BE2C (cell line): ENCODE results near the gene NLRC3.

Source experiments
- DNase-seq: peaks from one replicate; pipeline ENCODE4 v3.0.0-alpha.2; 2020
- H3K27me3 ChIP-seq: fragments of 250-450 bp; sonication (Bioruptor Pico); 2 replicates; pipeline ENCODE4 v1.5.1; 2020; ENCODE audit warnings: mild to moderate bottlenecking
- H3K36me3 ChIP-seq: fragments of 250-450 bp; sonication (Bioruptor Pico); 2 replicates; pipeline ENCODE4 v1.5.1; 2020; ENCODE audit warnings: mild to moderate bottlenecking
- H3K4me1 ChIP-seq: fragments of 250-450 bp; sonication (Bioruptor Pico); 2 replicates; pipeline ENCODE4 v1.5.1; 2020
- H3K4me3 ChIP-seq: 2 replicates; pipeline ENCODE4 v1.5.1; 2011; ENCODE audit warnings: low read depth, low read length
- H3K9me3 ChIP-seq: fragments of 250-450 bp; sonication (Bioruptor Pico); 2 replicates; pipeline ENCODE4 v1.5.1; 2020
- CTCF ChIP-seq: IDR thresholded peaks from 2 replicates; pipeline ENCODE4 v1.5.1; 2012; ENCODE audit warnings: mild to moderate bottlenecking, low read depth, low read length

The NLRC3 gene

DNA sequence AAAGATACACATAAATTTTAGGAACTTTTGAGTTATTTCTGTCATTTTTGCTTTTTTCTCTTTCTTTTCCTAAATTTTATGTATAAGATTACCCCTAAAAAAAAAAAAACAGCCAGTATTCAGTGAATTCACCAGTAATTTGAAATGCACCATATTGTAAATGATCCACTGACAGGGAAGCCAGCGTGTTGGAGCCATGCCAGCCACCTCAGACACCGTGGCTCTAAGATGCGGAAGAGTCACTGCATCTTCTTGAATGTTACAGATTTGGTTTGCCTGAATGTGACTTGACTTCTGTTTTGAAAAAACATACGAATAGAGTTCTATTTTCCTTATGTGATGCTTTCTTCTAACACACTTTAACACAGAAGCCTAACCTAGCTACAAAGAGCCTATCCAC, 39.0 kb downstream of the NLRC3 start:
- H3K9me3 ChIP-seq = no peaks in the 10 kb centered on the region
- no peak for DNase-seq
- peaks cover 8% of the 10 kb centered on the region for H3K36me3 ChIP-seq
- H3K27me3 ChIP-seq = no peaks in the 10 kb centered on the region
- H3K4me1 ChIP-seq = no peaks in the 10 kb centered on the region
- TF ChIP-seq CTCF = no peak
- no peak overlapping the region for H3K4me3 ChIP-seq

DNA sequence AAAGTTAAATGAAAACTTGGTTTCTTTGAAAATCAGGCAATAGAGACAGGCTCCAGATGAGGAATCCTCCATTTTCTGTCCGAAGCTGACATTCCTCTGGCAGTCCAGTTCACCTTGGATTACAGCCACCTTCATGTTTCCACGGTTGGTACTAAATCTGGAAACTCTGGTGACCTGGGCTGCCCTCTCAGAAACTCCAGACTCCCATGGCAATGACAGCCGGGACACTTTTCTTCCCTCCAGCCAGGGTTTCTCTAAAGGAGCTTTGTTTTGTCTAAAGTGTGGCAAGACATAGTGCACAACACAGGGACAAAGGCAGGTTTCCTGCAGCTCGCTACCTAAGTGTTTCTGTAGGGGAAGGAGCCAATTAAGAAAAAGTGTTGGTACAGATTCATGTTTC, 40.4 kb downstream of the NLRC3 start:
- Histone ChIP-seq H3K36me3 (peaks cover 11% of the 10 kb centered on the region), H3K27me3 (no peaks in the 10 kb centered on the region), H3K4me3 (no peak overlapping the region), H3K4me1 (no peaks in the 10 kb centered on the region), H3K9me3 (no peaks in the 10 kb centered on the region)
- no peak for TF ChIP-seq CTCF
- no peak for DNase-seq

GRCh38 chr16:3536271-3536731, 40.9 kb downstream of the NLRC3 start:
- no peak overlapping the region for H3K4me3 ChIP-seq
- peaks cover 11% of the 10 kb centered on the region for H3K36me3 ChIP-seq
- DNase-seq = no peak
- H3K27me3 ChIP-seq = no peaks in the 10 kb centered on the region
- no peaks in the 10 kb centered on the region for H3K9me3 ChIP-seq
- no peaks in the 10 kb centered on the region for H3K4me1 ChIP-seq
- TF ChIP-seq CTCF = no peak

DNA sequence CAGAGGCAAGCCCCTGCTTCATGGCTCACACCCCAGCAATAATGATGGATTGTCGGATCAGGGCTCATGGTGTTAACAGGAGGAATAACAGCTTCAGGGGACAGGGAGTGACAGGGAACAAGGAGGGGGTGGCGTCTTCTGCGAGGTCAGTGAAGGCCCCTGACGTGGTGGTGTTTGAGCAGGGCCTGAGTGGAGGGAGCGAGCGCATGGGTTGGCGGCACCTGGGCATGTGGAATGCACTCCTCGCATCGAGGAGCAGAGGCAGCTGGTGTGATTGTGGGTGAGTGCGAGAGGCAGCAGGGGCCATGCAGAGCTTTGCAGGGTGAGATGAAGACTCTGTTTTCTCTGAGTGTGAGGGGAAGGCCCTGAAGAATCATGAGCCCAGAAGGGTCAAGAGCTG, 43.1 kb downstream of the NLRC3 start:
- Histone ChIP-seq H3K36me3 (peaks cover 18% of the 10 kb centered on the region), H3K9me3 (no peaks in the 10 kb centered on the region), H3K4me3 (no peak overlapping the region), H3K4me1 (no peaks in the 10 kb centered on the region), H3K27me3 (no peaks in the 10 kb centered on the region)
- TF ChIP-seq CTCF = no peak
- DNase-seq = no peak

- no peaks in the 10 kb centered on the region for H3K9me3 ChIP-seq
- no peak overlapping the region for H3K4me3 ChIP-seq
- H3K4me1 ChIP-seq = no peaks in the 10 kb centered on the region
- peaks cover 28% of the 10 kb centered on the region for H3K36me3 ChIP-seq
- H3K27me3 ChIP-seq = no peaks in the 10 kb centered on the region
- DNase-seq = no peak
- no peak for TF ChIP-seq CTCF
Observed at GRCh38 chr16:3532741-3533140, 44.5 kb downstream of the NLRC3 start.

- Histone ChIP-seq H3K4me3 (no peak overlapping the region), H3K27me3 (no peaks in the 10 kb centered on the region), H3K4me1 (no peaks in the 10 kb centered on the region), H3K36me3 (peaks cover 28% of the 10 kb centered on the region), H3K9me3 (no peaks in the 10 kb centered on the region)
- DNase-seq = no peak
- TF ChIP-seq CTCF = no peak
Observed at GRCh38 chr16:3530371-3530914, 46.8 kb downstream of the NLRC3 start.
